Astrocyte of the spinal cord (primary cell): ENCODE measurements around the gene PRR14L.
A peak's percentile ranks its signal among the peaks of the same experiment; 100 is the strongest.

Source experiments
- DNase-seq: peaks from one replicate; pipeline ENCODE4 v3.0.0; 2011; ENCODE audit warnings: low read depth, low spot score
- H3K4me3 ChIP-seq: 2 replicates; pipeline ENCODE4 v1.5.1; 2011; ENCODE audit warnings: low read depth, mild to moderate bottlenecking, low read length, moderate library complexity
- in situ Hi-C: cut with HindIII; loops from 2 replicates; pipeline ENCODE4 v1.10.0; 2017; ENCODE audit warnings: low sequenced_read_pairs
- TF ChIP-seq, protein P1 (sequence below): IDR thresholded peaks from 2 replicates; pipeline ENCODE4 v1.5.1; 2012; ENCODE audit warnings: low read depth, mild to moderate bottlenecking, low read length, inconsistent platforms

PRR14L gene

DNA sequence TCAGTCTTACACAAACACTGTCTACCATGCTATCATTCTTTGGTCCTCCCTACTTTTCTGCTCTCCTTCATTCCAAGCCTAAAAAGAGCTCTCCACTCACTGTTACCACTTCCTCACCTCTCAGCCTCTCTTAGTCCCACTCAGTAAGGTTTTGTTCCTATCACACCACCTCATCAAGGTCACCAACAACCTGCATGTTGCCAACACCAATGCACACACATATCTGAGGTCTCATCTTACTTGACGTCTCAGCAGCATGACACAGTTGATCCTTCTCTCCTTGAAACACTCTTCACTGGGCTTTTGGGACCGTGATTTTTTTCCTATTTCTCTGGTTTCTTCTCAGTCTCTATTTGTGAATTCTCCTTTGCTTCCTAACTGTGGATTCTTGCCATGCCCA, 96.0 kb downstream of the PRR14L start:
- in situ Hi-C loops = no loop called here
- no peak for DNase-seq
- H3K4me3 ChIP-seq = no peak overlapping the region
- TF ChIP-seq, protein P1, sequence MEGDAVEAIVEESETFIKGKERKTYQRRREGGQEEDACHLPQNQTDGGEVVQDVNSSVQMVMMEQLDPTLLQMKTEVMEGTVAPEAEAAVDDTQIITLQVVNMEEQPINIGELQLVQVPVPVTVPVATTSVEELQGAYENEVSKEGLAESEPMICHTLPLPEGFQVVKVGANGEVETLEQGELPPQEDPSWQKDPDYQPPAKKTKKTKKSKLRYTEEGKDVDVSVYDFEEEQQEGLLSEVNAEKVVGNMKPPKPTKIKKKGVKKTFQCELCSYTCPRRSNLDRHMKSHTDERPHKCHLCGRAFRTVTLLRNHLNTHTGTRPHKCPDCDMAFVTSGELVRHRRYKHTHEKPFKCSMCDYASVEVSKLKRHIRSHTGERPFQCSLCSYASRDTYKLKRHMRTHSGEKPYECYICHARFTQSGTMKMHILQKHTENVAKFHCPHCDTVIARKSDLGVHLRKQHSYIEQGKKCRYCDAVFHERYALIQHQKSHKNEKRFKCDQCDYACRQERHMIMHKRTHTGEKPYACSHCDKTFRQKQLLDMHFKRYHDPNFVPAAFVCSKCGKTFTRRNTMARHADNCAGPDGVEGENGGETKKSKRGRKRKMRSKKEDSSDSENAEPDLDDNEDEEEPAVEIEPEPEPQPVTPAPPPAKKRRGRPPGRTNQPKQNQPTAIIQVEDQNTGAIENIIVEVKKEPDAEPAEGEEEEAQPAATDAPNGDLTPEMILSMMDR = no peak

DNA sequence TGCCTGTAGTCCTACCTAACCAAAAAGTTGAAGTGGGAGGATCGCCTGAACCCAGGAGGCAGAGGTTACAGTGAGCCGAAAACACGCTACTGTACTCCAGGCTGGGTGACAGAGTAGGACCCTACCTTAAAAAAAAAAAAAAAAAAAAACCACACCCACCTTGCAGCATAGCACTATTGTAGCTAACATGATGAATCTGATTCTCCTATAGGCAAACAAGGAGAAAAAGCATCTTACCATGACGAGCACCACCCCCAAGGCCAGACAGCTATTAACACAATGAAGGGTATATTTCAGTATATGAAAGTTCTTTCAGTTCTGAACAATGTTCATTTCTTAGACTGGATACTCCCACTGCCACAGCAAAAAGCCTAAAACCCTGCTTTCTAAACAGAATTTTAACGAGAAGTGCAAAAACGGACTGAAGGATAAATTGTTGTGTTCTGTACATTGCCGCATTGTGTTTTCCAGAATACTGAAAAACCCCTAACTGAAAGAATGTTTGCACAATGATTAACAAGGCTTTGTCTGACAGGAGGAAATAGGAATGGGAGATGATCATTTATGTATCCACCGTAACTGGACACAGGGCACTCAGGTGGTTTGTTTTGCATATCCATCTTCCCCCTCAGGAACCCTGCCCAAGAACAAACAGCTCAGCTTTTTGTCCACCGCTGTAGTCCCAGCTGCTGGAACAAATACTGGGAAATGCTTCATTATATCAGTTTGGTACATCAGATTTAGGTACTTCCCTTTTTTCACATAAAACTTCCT, 96.8 kb downstream of the PRR14L start:
- H3K4me3 ChIP-seq = no peak overlapping the region
- DNase-seq = no peak
- TF ChIP-seq, protein P1 = no peak
- in situ Hi-C loops = no loop called here

DNA sequence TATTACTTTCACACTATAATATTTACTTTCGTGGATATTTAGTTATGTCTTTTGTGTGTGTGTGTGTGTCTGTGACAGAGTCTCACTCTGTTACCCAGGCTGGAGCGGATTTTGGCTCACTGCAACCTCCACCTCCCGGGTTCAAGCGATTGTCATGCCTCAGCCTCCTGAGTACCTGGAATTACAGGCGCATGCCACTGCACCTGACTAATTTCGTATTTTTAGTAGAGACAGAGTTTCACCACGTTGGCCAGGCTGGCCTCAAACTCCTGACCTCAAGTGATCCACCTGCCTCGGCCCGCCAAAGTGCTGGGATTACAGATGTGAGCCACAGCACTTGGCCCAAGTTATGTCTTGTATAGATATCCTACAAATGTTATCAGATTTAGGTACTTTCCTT, 97.8 kb downstream of the PRR14L start:
- no peak for DNase-seq
- in situ Hi-C loops = no loop called here
- H3K4me3 ChIP-seq = no peak overlapping the region
- TF ChIP-seq, protein P1 = no peak

DNA sequence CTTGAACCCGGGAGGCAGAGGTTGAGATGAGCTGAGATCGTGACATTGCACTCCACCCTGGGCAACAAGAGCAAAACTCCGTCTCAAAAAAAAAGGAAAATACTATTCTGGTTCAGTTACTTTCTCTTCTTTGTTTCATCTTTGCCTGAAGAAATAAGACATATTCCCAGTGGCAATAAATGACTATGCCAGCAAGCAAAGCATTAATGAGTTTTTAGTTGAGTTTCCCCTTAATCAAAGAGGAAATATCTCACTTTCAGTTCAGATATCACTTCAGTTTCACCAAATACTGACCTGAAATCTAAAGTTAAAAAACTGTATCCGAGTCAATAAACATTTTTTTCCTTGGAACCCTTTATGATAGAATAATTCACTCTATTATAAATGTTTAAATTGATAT, 98.3 kb downstream of the PRR14L start:
- DNase-seq = no peak
- TF ChIP-seq, protein P1 = no peak
- H3K4me3 ChIP-seq = no peak overlapping the region
- in situ Hi-C loops = no loop called here

DNA sequence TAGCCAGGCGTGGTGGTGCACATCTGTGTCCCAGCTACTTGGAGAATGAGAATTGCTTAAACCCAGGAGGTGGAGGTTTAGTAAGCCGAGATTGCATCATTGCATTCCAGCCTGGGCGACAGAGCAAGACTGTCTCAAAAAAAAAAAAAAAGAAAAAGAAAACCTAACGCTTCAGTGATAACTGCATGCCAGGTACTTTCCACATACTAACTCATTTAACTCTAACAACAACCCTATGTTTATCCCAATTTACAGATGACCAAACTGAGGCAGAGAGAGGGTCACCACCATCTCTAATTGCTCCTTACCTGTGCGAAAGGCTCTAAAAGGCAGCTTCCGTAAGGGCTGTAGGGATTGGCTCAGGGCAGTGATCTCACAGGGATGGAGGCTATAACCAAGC, 99.5 kb downstream of the PRR14L start:
- DNase-seq = peak; percentile 59
- H3K4me3 ChIP-seq = no peak overlapping the region
- TF ChIP-seq, protein P1 = no peak
- in situ Hi-C loops = no loop called here

DNA sequence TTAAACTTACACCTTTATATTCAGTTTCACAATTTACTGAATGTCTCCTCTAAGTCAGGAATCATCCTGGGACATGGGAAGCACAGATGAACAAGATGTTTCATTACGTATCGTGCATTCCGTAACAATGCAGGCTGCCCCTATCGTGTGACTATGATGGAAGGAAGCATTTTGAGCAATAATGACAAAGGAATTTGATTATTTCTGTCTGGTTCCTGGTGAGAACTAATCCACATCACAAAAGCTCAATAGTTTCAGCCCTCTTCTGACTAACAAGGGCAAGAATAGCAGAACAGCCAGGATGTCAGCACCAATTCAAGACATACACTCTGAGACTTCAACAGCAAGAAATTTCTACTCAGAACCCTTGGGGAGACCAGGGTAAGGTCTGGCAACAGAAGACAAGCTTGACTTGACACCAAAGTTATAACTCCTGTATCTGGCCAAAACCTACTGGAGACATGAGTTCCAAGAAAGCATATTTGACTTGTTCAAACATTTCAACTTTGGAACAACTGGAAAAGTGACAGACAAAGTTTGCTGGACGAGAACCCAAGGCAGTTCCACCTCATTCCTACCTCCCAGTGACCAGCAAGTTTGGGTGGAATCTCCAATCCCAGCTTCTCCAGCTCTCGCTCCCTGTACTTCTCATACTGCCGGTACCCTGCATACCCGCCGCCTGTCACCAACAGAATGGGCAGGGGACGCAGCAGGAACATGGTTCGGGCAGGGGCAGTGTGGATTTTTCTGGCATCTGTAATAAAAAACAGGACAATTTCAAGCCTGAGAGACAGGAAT, 102.2 kb downstream of the PRR14L start:
- H3K4me3 ChIP-seq = no peak overlapping the region
- DNase-seq = peak; percentile 76
- TF ChIP-seq, protein P1 = no peak
- in situ Hi-C loops = no loop called here
